ENCODE data around the gene GNAO1.

Gene GNAO1

DNA sequence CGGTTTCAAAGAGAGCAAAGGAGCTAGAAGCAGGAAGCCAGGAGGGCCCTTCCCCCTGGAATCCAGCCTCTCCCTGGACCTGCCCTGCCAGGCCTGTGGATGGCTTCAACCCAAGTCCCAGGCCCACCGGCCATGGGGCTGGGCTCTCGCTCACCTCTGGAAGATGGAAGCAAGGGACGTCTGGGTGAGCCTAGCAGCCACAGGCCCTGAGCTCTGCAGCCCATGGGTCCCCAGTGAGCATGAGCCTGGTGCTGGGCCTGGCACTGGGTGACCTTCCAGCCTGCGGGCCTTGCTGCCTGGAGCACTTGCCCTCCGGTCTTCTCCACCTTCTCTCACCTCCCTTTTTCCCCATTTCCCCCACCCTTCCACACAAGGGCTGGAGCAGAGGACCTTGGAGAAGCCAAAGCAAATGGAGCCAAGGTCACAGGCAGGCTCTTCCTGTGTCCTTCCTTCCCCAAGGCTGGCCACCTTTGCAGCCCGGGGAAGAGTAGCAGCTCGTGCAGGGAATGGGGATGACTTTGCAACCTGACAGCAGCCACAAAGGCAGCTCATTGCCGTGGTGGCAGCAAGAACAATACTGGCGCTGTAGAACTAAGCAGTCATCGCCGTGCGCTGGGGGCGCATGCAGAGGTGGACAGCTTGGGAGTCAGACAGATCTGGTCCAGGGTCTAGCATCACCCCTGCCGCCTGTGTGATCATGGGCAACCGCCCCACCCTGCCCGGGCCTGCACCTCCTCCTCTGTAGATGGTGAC is 147.5 kb downstream of the GNAO1 start:
- no peak for DNase-seq

DNA sequence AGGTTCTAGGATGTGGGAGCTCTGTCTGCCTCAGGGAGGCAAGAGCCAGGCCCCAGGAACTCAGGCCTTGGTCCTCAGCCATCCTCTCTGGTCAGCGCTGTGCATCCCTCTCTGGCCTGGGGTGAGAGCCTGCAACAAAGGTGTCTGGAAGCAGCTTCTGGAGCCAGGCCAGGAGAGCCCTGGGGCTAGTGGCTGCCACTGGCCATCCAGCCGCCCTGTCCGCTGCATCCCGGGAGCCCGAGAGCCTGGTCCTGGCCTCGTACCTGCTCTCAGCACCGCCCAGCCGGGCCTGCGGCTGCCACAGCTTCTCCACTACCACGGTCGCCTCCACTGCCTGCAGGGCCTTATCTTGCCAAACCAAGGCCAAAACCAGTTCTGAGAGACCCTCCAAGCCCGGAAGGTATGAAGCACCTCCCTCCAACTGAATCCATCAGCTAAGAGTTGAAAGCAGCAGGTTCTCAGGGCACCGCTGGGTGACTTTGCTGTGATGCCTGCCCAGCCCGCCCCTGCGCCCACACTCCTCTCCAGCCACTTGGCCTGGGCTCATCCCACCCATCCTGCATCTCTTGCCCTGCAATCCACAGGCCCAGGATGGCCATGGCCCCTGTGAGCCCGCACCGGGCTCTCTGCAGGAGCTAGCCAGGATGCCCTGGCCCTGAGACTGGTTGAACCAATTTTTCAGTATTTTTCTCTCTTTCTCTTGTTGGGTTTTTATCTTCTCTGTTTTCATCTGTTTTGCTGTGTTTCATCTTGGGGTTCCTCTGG is 148.3 kb downstream of the GNAO1 start:
- no peak for DNase-seq

DNA sequence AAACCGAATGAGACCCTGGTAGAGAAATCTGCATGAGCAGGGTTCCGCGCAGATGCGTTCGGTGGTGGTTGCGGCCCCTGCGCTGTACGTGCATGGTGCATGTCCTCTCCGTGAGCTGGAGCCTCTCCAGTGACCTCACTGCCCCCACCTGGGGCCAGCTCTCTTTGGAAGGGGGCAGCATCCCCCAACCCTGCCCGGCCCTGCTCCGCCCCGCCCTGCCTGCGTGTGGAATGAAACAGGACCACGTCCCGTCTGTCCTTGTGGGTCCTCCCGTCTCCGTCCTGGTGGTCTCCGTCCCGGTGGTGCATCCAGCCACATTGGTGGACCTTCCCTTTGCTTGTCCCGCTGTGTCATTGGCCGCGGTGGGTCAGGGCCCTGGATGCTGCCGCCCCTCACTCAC is 149.1 kb downstream of the GNAO1 start:
- no peak for DNase-seq

DNA sequence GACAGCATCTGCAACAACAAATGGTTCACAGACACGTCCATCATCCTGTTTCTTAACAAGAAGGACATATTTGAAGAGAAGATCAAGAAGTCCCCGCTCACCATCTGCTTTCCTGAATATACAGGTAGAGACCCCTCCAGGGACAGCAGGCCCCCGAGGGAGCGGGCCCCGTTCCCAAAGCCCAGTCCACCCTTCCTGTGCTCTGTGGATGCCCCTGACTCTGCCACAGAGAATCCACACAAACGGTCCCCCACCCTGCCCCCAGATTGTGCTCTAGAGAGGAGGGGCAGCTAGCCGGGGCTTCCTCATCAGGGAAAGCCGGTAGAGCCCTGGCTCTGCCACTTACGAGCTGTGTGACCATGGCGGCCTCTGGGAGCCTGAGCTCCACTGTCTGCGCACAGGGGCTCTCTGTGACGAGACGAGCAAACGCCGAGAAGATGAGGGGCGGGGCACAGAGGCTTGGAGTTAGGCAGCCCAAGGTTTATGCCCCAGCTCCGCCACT is 149.6 kb downstream of the GNAO1 start:
- no peak for DNase-seq

DNA sequence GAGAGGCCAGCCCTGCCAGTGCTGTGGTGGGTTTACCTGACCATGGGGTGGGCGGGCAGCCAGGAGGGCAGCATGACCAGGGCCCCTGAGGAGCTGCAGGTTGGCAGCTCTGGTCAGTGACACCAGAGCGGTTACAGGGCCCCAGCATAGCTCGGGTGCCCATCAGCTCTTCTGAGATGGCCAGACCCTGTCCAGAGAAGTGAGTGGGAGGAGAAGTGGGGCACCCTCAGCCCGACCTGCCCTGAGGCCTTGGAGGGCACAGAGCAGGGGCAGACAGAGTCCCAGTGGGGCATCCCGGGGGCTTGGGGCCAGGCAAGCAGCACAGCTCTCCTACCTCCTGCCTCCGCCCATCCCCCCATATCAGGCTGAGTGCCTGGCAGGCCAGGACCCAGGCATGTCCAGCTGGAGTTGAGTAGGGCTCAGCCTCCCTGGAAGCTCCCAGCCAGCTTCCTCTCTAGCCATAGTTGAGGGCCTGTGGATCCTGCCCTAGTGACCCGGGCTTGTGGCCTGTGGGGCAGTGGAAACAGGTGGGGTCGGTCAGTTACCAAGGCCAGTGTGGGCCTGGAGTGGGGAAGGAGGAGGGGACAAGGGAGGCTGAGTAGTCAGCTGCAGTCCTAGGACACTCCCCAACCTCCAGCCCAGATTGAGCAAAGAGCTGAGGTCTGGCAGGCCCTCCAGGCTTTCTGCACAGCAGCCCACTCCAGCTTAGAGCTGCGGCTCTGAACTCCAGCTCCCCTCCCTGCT is 150.5 kb downstream of the GNAO1 start:
- DNase-seq, result no peak

DNA sequence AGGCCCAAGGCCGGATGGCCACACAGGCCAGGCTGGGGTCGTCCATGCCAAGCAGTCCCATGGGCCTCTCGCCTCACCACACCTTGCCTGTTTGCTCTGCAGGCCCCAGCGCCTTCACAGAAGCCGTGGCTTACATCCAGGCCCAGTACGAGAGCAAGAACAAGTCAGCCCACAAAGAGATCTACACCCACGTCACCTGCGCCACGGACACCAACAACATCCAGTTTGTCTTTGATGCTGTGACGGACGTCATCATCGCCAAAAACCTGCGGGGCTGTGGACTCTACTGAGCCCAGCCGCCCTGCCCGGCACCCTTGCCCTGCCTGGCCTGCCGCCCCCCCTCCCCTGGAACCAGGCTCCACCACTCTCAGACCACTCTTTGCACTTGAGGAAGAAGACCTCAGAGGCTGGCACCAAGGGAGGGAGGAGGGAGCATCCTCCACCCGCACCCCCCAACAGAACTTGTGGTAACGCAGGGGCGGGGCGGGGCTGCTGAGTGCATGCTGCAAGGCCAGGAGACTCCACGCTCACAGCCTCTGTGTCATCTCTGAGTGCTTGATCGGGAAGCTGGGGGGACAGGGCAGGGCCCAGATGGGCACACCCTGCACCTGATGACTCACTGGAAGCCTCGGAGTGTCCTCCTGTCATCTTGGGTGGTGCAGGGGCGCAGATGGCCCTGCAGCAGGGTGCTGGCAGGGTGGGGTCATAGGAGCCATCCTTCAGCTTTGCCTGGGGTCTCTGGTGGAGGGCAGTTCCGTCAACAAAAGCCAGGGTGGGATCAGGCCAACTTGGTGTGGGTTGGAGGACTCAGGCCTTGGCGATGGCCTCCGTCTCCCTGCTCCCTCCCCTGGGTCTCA is 152.6 kb downstream of the GNAO1 start:
- no peak for DNase-seq

DNA sequence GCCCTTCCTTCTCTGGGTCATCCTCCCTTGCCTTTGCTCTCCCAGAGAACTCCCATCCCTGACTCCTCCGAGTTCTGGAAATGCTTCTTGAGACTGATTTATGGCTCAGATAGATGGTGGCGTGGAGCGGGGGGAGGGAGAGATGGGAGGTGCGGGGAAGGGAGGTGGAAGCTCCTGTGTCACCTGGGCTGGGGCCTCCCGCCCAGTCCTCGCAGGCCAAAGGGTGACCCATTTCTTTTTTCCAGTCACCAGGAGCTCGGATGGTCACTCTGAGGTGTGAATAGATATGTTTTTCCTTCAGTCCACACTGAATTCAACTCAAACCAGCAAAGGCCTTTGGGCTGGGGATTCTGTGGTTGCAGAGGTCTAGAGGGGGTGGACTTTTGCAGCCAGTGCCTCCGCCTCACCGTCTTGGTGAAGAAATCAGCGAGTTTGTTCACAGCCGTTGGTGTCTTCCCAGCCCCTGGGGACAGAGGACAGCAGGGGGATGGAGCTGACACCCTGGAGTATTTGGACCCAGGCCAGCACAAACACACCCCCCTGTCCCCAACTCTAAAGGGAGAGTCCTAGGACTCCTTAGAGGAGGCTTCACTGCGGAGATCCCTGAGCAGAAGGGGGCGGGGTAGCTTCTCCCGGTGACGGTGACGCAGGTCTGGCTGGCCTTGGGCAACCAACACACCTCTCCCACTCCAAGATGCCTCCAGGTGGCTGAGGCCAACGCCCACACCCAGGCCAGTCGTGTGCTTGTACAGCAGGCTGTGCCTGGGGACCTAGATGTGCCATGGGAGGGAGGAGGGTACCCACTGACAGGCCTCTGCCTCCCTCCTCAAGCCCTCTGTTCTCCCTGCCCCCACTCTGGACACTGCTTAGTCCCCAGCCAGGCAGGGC is 153.5 kb downstream of the GNAO1 start:
- DNase-seq, result no peak

DNA sequence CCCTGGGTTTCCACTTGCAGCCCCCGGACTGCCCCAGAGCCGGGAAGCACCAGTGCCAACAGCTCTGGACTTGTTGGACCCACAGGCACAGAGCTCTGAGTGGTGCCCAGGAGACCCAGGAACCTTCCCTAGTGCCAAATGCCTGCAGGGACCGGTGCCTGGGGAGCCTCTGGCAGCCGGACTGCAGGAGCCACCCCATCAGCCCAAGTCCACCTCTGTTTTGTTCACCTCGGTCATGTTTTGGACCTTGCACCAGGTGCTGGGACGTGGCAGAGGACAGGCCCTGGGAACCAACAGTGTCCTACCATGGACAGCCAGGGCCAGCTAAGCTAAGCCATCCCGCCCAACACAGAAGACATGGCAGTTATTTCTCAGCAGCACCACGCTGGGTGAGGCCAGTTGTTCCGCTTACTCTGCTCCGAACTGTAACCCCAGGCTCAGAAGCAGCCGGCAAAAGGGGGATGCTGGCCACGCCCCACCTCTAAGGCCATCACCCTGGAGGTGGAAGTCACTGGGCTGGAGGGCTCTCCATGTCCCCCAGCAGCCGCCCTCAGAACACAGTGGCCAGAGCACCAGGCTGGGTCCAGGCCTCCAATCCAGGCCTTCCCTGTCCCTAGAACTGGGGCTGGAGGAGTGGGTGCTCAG is 154.2 kb downstream of the GNAO1 start:
- no peak for DNase-seq

DNA sequence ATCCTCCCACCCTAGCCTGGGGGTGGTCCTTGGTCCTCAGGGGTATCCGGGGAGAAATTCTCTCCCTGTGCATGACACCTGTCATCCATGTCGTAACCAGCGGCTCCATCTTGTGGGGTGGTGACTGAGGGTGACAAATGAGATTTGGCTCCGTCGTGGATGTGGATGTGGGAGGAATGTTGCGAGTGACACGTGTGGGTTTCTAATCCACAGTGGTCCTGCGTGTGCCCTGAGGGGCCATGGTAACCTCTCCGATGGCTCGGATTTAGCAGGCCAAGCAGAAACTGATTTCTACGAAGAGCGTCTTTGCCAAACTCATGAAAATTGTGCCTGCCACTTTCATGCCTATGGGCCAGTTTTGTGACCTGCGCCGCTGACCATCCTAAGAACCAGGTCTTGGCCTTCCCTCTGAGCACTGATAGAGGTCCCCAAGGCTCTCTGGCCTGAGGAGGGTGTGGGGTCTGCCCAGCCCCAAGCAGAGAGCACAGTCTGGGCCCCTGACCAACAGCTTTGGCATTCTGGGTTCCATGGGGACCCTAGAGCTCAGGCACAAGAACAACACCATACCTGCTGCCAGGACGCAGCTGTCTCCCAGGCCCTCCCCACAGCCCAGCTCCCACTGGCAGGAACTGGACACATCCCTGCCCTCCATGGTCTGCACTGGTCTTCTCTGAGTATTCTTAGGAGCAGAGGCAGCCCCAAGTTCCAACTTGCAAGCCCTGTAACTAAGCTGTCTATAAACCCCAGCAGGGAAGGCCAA is 155.0 kb downstream of the GNAO1 start:
- no peak for DNase-seq

DNA sequence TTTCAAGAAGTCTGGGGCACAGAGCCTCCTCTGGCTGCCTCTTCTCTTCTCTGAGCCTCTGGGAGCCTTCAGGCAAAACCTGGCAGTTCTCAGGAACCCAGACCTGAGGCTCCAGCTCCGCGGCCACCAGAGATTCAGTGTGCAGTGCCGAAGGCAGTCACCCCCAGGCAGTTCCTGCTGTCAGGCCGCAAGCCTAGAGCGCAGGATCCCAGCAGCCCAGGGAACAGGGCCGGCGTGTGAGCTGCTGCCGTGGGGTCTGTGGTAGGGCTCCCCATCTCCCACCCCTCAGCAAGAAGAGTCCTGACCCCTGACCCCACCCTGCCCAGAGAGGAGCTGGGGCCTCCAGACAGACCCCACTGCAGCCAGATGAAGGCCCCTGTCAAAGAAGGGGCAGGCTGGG is 155.9 kb downstream of the GNAO1 start:
- DNase-seq, result no peak

DNA sequence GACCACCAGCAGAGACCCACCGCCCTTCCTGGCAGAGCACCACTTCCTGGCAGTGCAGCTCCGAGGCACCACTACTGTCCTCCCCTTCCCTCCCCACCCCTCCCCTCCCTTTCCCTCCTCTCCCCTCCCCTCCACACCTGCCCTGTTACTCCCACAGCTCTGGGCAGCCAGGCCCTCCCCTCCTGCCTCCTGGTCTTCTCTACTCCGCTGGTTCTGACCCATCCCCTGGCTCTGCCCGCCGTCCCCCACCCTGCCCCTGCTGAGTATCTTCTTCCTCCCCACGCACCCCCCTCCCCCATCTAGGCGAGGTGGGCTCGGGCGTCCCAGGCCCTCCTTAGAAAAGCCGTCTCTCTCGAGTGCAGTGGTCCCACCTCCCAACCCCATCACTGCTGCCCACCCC is 156.4 kb downstream of the GNAO1 start:
- DNase-seq, result no peak

DNA sequence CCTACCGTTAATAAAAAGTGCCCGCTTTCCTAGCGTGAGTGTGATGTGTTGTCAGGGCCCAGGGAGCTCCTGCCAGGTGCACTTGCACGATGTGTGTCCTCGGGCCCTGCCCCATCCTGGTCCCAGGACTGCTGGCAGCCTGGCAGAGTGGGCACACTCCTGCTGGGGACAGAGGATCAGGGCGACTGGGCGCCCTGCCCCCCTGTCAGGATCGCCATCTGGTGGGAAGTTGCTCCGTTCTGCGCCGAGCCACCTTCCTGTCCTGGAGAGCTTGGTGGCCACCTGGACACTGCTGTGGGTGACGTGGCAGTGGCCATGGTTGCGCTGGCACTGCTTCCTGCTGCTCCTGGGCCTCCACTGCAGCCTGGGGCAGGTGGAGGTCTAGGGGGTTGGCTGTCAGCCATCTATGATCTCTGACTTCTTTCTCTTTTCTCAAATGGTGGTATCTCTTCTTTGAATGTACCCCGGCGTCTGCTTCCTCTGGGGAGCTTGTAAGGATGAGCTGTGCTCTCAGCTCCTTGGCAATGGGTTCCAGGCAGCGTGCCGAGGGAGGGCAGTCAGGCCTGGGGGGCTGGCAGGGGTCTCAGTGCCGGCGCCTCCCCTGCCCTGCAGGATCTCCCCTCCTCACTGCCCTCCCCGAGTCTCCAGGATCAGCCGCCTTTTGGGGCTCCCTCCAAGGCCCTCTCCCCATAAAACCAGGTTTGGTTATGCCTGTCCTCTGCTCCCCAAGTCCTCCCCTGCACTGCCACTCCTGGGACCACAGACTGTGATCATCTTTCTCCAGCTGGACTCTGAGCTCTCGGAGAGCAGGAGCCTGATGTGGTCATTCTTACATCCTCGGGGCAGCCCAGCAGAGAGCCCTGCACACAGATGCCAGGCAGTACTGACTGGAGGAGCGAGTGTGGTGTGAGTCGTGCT is 157.1 kb downstream of the GNAO1 start:
- no peak for DNase-seq

DNA sequence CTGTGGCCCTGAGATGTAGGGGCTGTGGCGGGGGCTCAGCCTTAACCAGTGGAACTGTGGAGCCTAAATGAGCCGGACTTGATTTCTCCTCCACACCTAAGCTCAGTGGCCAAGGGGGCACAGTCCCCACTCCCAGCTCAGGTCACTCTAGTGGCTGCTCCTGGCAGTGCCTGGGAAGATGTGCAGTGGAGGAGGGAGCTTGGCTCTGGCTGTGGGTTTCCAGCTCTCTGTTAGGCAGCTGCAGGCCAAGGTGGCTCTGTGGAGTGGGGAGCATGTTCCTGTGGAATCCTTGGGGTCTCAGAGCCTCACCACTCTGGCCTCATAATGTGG is 157.8 kb downstream of the GNAO1 start:
- no peak for DNase-seq

DNA sequence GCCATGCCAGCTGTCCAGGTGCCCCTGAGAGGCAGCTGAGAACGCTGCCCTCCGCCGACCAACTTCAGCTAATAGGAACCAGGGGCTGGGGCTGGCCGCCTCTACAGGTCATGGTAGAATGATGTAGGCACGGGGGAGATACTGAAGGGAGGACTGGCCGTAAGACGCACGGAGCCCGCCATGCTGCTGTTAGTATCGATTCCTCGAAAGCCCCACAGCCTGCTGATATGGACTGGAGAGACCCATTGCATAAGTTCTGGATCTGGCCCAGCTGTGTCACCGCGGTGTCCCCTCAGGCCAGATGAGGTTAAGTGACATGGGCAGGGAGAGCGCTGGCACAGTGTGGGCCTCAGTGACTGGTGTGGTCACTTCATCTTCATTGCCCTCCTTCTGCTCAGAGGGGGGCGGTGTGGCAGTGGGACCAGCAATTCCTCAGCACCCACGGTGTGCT is 158.4 kb downstream of the GNAO1 start:
- DNase-seq, result no peak

DNA sequence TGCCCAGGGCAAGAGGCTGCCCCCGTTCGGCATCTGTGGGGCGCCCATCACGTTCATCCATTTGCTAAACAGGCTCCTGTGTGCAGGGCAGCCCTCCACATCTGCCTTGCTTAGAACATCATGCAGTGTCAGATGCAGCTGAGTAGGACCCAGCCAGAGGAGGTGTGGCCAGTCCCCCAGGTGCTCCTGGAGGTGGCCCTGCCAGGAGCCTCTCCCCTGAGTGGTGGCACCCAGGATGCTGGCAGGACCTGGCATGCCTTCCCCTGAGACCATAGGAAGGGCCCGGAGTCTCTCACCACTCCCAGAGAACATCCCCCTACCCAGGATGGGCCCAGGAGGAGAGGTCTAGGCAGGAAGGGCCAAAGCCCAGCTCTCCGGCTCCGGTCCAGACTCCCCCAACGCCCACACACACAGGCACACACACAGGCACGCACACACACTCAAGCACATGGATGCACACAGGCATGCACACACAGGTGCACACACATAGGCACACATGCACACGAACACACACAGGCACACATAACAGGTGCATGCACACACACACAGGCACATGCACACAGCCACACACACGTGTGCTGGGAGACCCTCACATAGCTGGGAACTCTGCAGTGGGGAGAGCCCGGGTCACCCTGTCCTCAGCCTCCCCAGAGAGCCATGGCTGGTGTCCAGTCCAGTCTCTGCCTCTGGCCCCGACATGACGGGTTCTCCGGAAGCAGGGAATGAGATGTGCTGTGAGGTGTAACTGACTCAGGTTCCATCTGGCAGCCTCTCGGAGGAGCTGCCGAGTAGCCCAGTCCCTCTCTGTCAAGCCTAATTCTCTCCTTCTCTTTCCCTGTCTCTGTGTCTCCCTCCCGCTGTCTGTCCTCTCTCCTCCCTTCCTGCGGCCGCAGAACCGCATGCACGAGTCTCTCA is 159.5 kb downstream of the GNAO1 start:
- no peak for DNase-seq

DNA sequence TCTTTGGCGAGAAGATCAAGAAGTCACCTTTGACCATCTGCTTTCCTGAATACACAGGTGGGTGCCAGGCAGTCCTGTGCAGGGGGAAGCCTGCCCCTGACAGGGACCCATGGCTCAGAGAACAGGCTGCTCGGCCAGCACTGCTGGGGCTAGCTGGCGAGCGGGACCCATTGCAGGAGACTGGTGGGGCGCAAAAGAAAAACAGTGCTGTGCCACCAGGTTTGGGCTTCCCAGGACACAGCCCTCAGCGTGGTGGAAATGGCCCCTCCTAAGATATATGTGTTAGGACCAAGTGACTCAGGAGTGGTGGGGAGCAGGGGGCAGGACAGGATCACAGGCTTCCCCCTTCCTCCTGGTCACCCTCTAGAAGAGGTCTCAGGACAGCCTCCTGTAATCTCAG is 160.2 kb downstream of the GNAO1 start:
- DNase-seq, result no peak

DNA sequence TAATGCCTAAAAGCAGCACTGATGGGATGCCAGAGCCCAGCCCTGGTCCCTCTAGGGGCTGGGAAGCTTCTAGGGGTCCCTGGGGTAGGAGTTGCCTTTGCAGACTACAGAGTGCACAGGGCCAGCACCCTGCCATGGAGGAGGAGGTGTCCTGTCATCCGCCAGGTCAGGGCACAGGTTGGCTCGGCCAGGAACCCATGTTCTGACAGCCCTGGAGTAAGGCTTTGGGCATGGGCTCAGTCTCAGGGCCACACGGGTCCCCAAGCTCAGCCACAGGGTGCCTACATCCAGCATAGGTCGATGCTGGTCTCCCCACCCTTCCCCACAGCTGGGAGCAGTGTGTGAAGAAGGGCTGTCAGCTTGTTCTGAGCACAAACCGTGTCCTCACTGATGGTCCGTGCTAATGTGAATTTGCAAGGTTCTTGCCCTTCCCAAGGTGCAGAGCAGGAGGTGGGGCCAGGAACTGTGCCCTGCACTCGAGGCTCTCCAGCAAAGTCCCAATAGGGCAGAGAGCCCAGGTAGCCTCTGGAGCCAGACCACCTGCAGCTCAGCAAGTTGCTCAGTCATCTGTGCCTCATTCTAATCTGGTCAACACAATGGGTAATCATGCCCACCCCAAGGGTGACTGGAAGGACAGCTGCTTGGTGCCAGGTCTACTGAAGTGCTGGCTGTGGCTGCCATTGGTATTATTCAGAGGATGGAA is 161.2 kb downstream of the GNAO1 start:
- no peak for DNase-seq
